C4-2B (cell line): ENCODE data around the gene IRX5.

ENCODE experiments used
- CTCF ChIP-seq: fragments of 450-650 bp; conservative IDR thresholded peaks from 2 replicates; pipeline ENCODE4 v1.5.1; 2017; ENCODE audit warnings: mild to moderate bottlenecking
- ZFX ChIP-seq: fragments of 450-650 bp; IDR thresholded peaks from 2 replicates; pipeline ENCODE4 v1.6.1; 2017

GRCh38 chr16:54926166-54926838 lies 4.4 kb upstream of the IRX5 start:
- TF ChIP-seq CTCF, result no peak
- TF ChIP-seq ZFX, result no peak
